NCI-H748 (cell line): ENCODE data around the gene ACOXL.

Source experiments
- DNase-seq: peaks from one replicate; lab custom pipeline; 2025; ENCODE audit not compliant: unreplicated experiment; lab: John Stamatoyannopoulos, UW

ACOXL gene

GRCh38 chr2:110904779-110905148 is 172.4 kb downstream of the ACOXL start:
- no peak for DNase-seq

- DNase-seq = no peak
These were observed 172.8 kb downstream of the ACOXL start for GRCh38 chr2:110905217-110905616.

- no peak for DNase-seq
These were observed 174.4 kb downstream of the ACOXL start for GRCh38 chr2:110906613-110907298.

- DNase-seq = no peak
These were observed 177.1 kb downstream of the ACOXL start for GRCh38 chr2:110909501-110909900.

DNA sequence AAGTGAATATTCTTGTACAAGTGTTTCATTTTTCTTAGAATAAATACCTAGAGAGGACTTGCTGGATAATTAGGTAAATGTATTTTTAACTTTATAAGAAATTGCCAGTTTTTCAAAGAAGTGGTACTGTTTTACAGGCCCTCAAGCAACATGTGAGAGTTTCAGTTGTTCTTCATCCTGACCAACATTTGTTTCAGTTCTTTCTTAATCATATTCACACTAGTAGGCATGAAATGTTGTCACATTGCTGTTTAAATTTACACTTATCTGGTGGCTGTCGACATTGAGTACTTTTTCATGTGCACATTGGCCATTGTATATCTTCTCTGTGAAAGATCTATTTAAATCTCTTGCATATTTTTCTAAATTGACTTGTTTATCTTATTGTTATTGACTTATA is 178.1 kb downstream of the ACOXL start:
- DNase-seq = no peak

GRCh38 chr2:110919738-110920137 is 187.4 kb downstream of the ACOXL start:
- no peak for DNase-seq

- DNase-seq = no peak
These were observed 193.1 kb downstream of the ACOXL start for GRCh38 chr2:110925479-110925878.

GRCh38 chr2:110927526-110927925 is 195.2 kb downstream of the ACOXL start:
- no peak for DNase-seq

GRCh38 chr2:110929528-110929927 is 197.2 kb downstream of the ACOXL start:
- DNase-seq = no peak

DNA sequence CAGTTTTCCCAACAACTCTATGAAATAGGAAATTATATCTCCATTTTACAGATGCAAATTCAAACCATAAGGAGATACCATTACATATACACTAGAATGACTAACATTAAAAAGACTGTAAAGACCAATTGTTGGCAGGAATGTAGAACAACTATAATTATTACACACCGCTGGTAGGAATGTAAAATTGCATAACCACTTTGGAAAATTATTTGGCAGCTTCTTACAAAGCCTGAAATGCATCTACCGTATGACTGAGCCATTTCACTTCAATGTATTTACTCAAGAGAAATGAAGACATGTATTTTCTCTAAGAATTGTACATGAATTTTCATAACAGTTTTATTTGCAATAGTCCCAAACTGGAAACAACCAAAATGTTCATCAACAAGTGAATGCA is 199.3 kb downstream of the ACOXL start:
- no peak for DNase-seq

DNA sequence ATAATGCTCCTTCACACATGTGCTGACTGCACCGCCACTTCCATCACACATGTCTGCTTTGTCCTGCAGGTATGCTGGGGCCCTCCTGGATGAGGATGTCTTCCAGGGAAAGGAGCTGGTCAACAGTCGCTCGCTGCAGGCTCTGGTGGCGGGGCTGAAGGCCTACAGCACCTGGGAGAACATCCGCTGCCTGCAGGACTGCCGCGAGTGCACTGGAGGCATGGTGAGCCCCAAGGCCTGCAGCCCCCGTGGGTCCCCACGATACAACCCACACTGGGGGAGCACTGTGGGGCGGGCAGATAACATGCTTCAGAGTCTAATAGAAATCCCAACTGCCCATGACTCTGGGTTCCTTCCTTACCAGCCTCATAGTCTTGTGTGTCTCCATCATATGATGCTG is 201.0 kb downstream of the ACOXL start:
- no peak for DNase-seq

GRCh38 chr2:110934948-110935347 is 202.6 kb downstream of the ACOXL start:
- no peak for DNase-seq

GRCh38 chr2:110940376-110940910 is 208.1 kb downstream of the ACOXL start:
- DNase-seq = no peak

DNA sequence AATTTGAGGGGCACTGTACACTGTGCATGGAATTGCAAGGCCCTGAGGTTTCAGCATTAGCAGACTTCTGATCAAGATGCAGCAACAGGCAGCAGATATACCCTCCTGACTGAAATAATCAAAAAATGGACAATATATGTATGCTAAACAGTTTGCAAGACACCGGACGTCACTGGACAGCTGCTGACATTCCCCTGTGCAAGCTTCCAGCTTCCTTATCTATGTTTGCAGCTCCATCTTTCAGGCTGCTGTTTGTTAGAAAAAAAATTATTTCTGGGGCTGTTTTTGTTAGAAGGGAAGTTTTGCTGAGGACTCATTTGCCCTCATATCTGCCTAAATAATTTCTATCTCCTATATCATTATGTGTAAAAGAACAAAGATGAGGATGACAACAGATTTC is 208.9 kb downstream of the ACOXL start:
- DNase-seq = no peak

DNA sequence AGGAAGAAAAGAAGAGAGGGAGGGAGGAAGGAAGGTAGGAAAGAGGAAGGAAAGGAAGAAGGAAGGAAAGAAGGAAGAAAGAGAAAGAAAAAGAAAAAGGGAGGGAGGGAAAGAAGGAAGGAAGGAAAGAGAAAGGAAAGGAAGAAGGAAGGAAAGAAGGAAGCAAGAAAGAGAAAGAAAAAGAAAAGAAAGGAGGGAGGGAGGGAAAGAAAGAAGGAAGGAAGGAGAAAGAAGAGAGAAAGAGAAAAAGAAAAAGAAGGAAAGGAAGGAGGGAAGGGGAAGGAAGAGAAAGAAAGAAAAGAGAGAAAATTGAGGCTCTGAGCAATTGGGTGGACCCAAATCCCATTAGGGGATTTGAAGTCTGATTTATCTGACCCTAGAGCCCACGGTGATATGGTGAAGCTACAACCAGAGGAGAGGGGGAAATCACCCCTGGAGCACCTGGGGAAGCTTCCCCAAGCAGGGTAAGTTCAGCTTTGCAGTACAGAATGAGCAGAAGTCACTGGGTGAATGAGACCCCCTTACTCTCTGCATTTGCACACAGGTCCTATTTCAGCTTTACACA is 210.8 kb downstream of the ACOXL start:
- DNase-seq = no peak

GRCh38 chr2:110946902-110947301 is 214.5 kb downstream of the ACOXL start:
- DNase-seq = no peak

DNA sequence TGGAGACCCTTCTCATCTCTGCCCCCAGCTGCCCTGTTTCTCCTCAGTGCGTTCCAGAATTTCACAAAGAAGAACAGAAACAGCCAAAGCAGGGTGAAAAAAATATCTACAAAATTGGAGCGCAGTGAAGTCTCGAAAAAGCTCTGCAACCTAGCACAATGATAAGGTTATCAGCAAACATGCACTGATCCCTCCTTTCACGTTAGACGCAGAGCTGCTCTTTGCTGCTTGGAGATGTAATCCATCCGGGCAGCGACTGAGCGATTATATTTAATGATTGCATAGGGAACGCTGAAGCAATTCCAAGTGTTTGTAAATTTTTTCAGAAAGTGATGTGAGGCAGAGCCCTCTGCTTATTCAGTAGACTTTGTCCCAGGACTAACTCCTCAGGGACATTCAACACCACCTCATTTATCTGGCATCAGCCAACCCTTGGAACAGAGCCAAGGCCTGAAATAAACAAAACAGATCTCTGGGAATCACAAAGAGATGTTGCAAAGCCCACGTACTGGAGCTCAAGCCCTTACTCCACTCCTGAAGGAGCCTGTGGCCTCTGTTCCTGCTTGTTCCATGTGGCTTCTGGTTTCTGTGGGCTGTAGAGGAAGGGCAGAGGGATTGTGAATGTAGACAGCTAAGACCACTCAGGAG is 215.8 kb downstream of the ACOXL start:
- DNase-seq = peak; percentile 68

DNA sequence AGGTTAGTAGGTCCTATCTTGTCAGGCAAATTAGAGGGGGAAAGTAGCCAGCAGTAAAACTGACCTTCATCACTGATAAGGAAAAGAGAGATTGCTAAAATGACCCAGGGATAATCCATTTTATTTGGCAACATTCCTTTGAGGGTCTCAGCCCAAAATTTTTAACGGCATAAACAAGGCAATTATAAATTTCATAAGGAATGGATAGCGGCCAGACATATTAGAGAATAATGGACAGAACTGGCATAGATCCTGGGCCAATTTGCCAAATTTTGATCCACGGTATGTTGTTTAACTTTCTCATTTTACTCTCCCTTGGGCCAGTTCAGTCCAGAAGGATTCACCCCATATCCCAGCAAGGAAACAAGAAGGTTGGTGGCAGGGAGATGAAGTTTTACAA is 217.9 kb downstream of the ACOXL start:
- no peak for DNase-seq

DNA sequence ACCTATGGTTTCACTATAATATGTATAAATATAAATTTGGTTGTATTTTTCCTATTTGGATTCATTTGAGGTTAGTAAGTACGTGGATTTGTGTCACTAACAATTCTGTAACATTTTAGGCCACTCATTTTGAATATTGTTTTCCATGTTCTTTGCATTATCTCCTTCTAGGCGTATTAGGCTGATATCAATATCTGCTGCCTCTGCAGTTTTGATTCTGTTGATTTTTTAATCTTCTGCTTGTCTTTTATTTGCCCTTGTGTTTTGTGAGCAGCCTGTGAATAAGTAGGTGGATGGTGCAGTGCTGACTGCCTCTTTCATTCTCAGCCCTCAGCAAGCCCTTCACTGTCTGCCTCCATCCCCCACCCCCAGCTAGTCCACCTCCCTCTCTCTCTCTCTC is 222.7 kb downstream of the ACOXL start:
- DNase-seq = no peak

GRCh38 chr2:110955556-110955955 is 223.2 kb downstream of the ACOXL start:
- no peak for DNase-seq

DNA sequence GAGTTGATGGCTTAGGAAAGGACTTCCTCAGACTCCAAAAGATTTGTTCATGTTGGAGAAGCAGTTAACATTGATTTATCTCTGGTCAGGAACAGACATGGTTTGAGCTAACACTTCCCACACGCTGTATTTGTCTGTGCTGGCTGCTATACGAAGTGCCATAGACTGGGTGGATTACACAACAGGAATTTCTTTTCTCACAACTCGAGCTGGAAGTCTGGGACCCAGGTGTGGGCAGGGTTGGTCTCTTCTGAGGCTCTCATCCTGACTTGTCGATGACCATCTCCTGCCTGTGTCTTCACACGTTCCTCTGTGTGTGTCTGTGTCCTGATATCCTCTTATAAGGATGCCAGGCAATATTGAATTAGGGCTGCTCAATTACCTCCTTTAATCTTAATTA is 224.9 kb downstream of the ACOXL start:
- no peak for DNase-seq

DNA sequence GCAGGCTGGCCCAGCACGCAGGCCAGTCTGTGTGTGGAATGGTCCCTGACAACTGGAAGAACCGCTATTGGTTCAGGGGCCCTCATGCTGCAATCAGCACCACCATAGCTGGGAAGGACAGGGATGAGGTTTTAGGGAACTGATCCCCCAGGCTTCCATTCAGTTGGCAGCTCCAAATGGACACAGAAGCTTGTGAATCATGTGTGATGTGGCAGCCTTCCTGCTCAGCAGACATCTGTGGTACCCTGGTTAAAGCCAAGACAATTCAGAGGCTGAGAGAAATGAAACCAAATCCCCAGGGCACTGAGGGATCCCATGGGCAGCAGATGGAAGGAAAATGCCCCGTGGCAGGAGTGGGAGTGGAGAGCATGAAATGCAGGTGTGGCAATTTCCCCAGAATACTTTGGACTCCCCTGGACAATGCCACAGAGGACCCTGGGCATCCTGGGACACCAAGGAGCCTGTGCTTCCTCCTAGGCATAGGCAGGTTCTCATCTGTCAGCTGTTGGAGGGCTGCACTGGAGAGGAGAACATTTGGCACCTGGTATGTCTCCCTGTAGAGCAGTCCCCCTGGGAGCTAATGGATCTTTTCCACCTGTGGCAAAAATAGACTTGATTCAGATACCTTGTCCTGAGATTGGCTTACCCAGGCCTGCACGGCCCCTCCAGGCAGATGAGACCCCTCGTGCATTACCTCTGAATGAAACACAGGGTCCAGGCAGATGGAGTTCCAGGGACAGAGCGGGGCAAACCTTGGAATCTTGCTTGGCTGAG is 226.2 kb downstream of the ACOXL start:
- no peak for DNase-seq
